HepG2 (cell line): Measurements from ENCODE around the gene POFUT2. TPM values are rescaled to one million over a fixed set of nuclear protein-coding genes. Genes with fewer than 3 reads are reported as not detected.

Experiments
- ATAC-seq: fragments of 200-7000 bp; cut with Tn5 transposase; 3 replicates; pipeline ENCODE4 v1.9.1; 2020; ENCODE audit warnings: mild to moderate bottlenecking, moderate library complexity
- BruUV-seq: library from RNA; stranded (reverse); fragments of 400-500 nt; replicated peaks from 2 replicates; lab custom pipeline; 2021; lab: Mats Ljungman, UMichigan
- CTCF ChIA-PET: fragments of 300-600 bp; formaldehyde crosslinking; extraction: SDS; loops from one replicate; lab custom pipeline; 2021; ENCODE audit warnings: low total read pairs, inconsistent platforms, low intra/inter-chr PET ratio; lab: Yijun Ruan, JAX
- POLR2A ChIA-PET: fragments of 350-600 bp; sonication (Branson Sonifier 250); formaldehyde crosslinking; loops from one replicate; lab custom pipeline; 2020; ENCODE audit warnings: antibody characterized with exemption, inconsistent platforms; lab: Yijun Ruan, JAX
- DNase-seq: peaks from one replicate; pipeline ENCODE4 v3.0.0-alpha.2; 2015; ENCODE audit warnings: low spot score
- FAIRE-seq: peaks from 3 replicates; lab custom pipeline; 2011; peaks lifted over from hg19 to GRCh38; lab: Jason Lieb, UNC
- H2AFZ ChIP-seq: one replicate; pipeline ENCODE4 v1.6.1; 2011; ENCODE audit warnings: low read length, inconsistent platforms
- H3K27ac ChIP-seq: fragments of 300-600 bp; 3 replicates; pipeline ENCODE4 v1.8.0; 2011; ENCODE audit warnings: mixed run types, mild to moderate bottlenecking, mixed read lengths, low read length, inconsistent platforms; ENCODE audit not compliant: insufficient read depth; ENCODE audit errors: extremely low read length
- H3K27me3 ChIP-seq, 2 experiments: fragments of 200-600 bp in 1 of 2; 2 replicates in 1 of 2; 3 replicates in 1 of 2; pipeline versions ENCODE4 v1.6.0 to v1.8.0; 2011; ENCODE audit warnings: low read length in 2 of 2, mild to moderate bottlenecking in 2 of 2, moderate library complexity in 2 of 2, inconsistent platforms in 1 of 2; ENCODE audit not compliant: insufficient read depth in 2 of 2, control insufficient read depth in 1 of 2
- H3K36me3 ChIP-seq, 2 experiments: fragments of 200-600 bp in 1 of 2; replicated peaks in 1 of 2; 2 replicates in 1 of 2; 3 replicates in 1 of 2; pipeline versions ENCODE4 v1.5.1 to v1.8.0; 2011; ENCODE audit warnings: low read length in 2 of 2, inconsistent platforms in 1 of 2; ENCODE audit not compliant: insufficient read depth in 2 of 2, control insufficient read depth in 1 of 2
- H3K4me1 ChIP-seq: 2 replicates; pipeline ENCODE4 v1.5.1; 2012; ENCODE audit warnings: low read length, inconsistent platforms; ENCODE audit not compliant: insufficient read depth
- H3K4me2 ChIP-seq: 2 replicates; pipeline ENCODE4 v1.6.0; 2011; ENCODE audit warnings: low read depth, low read length, inconsistent platforms
- H3K4me3 ChIP-seq, 3 experiments: fragments of 200-600 bp in 1 of 3; sonication (generic), shearing (Covaris generic) in 1 of 3; replicated peaks in 1 of 3; 2 replicates each; pipeline ENCODE4 v1.5.1; 2011 to 2016; ENCODE audit warnings: low read length in 3 of 3, inconsistent platforms in 2 of 3, low read depth in 2 of 3, mild to moderate bottlenecking in 2 of 3, control low read depth in 1 of 3, mixed read lengths in 1 of 3; ENCODE audit not compliant: insufficient read depth in 1 of 3
- H3K79me2 ChIP-seq: one replicate; pipeline ENCODE4 v1.6.1; 2011; ENCODE audit warnings: low read length, inconsistent platforms; ENCODE audit not compliant: insufficient read depth
- H3K9ac ChIP-seq: 2 replicates; pipeline ENCODE4 v1.6.0; 2011; ENCODE audit warnings: mild to moderate bottlenecking, low read depth, low read length, inconsistent platforms; ENCODE audit not compliant: insufficient read depth
- H3K9me3 ChIP-seq: 2 replicates; pipeline ENCODE4 v1.5.1; 2012; ENCODE audit warnings: mild to moderate bottlenecking, low read length
- H4K20me1 ChIP-seq: 2 replicates; pipeline ENCODE4 v1.6.0; 2011; ENCODE audit warnings: inconsistent platforms, mild to moderate bottlenecking, low read length, moderate library complexity; ENCODE audit not compliant: insufficient read depth
- AGO1 ChIP-seq: fragments of 200-400 bp; formaldehyde crosslinking; IDR thresholded peaks from 2 replicates; pipeline ENCODE4 v1.6.1; 2017; ENCODE audit warnings: mild to moderate bottlenecking, low read depth, low read length, moderate library complexity; ENCODE audit not compliant: poor library complexity, severe bottlenecking
- ARNTL ChIP-seq: sonication (generic); formaldehyde crosslinking; IDR thresholded peaks from 2 replicates; pipeline ENCODE4 v1.4.0; 2020; ENCODE audit warnings: mild to moderate bottlenecking, missing genetic modification reagents
- HNRNPLL ChIP-seq: fragments of 200-400 bp; formaldehyde crosslinking; IDR thresholded peaks from 2 replicates; pipeline ENCODE4 v1.6.1; 2017; ENCODE audit warnings: mild to moderate bottlenecking, low read depth, low read length; ENCODE audit not compliant: poor library complexity, severe bottlenecking
- SP5 ChIP-seq: IDR thresholded peaks from 2 replicates; pipeline ENCODE4 v1.6.1; 2016; ENCODE audit warnings: low read depth, borderline replicate concordance
- ZNF274 ChIP-seq: sonication (generic); formaldehyde crosslinking; IDR thresholded peaks from 2 replicates; pipeline ENCODE4 v1.5.1; 2020; ENCODE audit warnings: mild to moderate bottlenecking, missing genetic modification reagents
- ZNF883 ChIP-seq: sonication (generic); formaldehyde crosslinking; IDR thresholded peaks from 2 replicates; pipeline ENCODE4 v1.5.1; 2020; ENCODE audit warnings: mild to moderate bottlenecking, missing genetic modification reagents; ENCODE audit errors: not compliant biosample characterization
- WGBS: methylation state at CpG from one replicate; pipeline ENCODE4 v1.1.6; 2017; ENCODE audit warnings: low lambda C conversion rate; 5-methylcytosine and 5-hydroxymethylcytosine counted together
- in situ Hi-C: cut with HindIII; loops from 2 replicates; pipeline ENCODE4 v1.10.0; 2017; ENCODE audit warnings: low pct_unique_long_range_greater_than_20kb; ENCODE audit not compliant: extremely low pct_ligation_motif_present
- intact Hi-C: fragments of 100-400 bp; cut with micrococcal nuclease; formaldehyde crosslinking; loops from one replicate; pipeline ENCODE4 v1.10.0; 2022; ENCODE audit not compliant: unreplicated experiment
- polyA plus RNA-seq, 8 experiments: library from polyadenylated mRNA; depleted of rRNA in 3 of 8; stranded (reverse) in 7 of 8; unstranded in 1 of 8; fragments of >200 nt; fragmentation: Illumina TruSeq in 4 of 8; extraction: Trizol in 4 of 8; gene quantifications; 2 replicates each; pipeline versions ENCODE4 v1.2.1 to v1.2.3, GENCODE V29; 2011 to 2016; ENCODE audit warnings: low read depth in 4 of 8, missing spikeins in 1 of 8, mixed read lengths in 1 of 8; ENCODE audit not compliant: insufficient read depth in 1 of 8
- total RNA-seq, 5 experiments: library from RNA; depleted of rRNA; stranded (reverse); fragments of >200 nt; fragmentation: Illumina TruSeq; extraction: Trizol; gene quantifications; 2 replicates each; pipeline ENCODE4 v1.2.3, GENCODE V29; 2016; ENCODE audit warnings: low read depth in 1 of 5
- TF ChIP-seq, protein P1 (sequence below): sonication (generic); formaldehyde crosslinking; IDR thresholded peaks from 2 replicates; pipeline ENCODE4 v1.5.0; 2020; ENCODE audit warnings: mild to moderate bottlenecking, missing genetic modification reagents, moderate library complexity
- TF ChIP-seq, protein P2 (sequence below): sonication (generic); formaldehyde crosslinking; IDR thresholded peaks from 2 replicates; pipeline ENCODE4 v1.5.1; 2020; ENCODE audit warnings: mild to moderate bottlenecking, missing genetic modification reagents, moderate library complexity
- TF ChIP-seq, protein P3 (sequence below): fragments of 450-650 bp; IDR thresholded peaks from 2 replicates; pipeline ENCODE4 v1.6.1; 2016
- TF ChIP-seq, protein P4 (sequence below): sonication (generic); formaldehyde crosslinking; conservative IDR thresholded peaks from 2 replicates; pipeline ENCODE4 v1.4.0; 2020; ENCODE audit warnings: missing genetic modification reagents
- TF ChIP-seq, protein P5 (sequence below): IDR thresholded peaks from 2 replicates; pipeline ENCODE4 v1.6.1; 2016; ENCODE audit warnings: mild to moderate bottlenecking, missing biosample characterization, missing genetic modification reagents
- TF ChIP-seq, protein P6 (sequence below): sonication (generic); formaldehyde crosslinking; IDR thresholded peaks from 2 replicates; pipeline ENCODE4 v1.4.0; 2020; ENCODE audit warnings: missing genetic modification reagents

POFUT2 gene
- total and polyA plus RNA-seq, 2 of the 13 experiments (the other 11 are each of a cell fraction or from before 2014, with no cell fraction given) = 22.8 to 24.0 TPM

DNA sequence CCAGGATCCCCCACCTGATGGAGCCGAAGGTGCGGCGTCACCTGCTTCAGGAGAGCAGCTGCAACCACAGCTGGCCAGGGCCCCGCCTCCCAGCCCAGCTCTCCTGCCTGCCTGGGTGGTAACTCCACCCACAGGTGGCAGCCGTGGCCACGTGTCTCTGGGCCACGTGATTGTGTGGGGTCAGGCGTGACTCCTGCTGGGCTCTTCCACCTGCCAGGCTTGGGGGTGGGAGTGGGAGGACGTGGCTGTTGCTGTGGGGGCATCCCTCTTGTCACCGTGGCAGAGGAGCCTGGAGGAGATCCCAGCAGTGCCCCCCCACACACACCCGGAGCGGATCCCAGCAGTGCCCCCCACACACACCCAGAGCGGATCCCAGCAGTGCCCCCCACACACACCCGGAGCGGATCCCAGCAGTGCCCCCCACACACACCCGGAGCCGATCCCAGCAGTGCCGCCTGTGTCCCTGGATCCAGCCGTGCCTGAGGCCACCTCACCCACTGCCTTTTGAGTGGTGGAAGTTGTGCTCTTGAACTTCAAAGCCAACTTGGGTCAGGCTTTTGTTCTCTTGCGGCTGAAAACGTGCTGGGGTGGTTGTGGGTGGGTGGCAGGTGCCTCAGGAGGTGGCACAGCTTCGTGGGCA, 32.2 kb downstream of the POFUT2 start:
- in situ Hi-C loops = no loop called here
- peak overlapping the region; percentile 55 for H3K4me2 ChIP-seq
- no peak for FAIRE-seq
- peak; percentile 19 for TF ChIP-seq HNRNPLL
- TF ChIP-seq, protein P1, sequence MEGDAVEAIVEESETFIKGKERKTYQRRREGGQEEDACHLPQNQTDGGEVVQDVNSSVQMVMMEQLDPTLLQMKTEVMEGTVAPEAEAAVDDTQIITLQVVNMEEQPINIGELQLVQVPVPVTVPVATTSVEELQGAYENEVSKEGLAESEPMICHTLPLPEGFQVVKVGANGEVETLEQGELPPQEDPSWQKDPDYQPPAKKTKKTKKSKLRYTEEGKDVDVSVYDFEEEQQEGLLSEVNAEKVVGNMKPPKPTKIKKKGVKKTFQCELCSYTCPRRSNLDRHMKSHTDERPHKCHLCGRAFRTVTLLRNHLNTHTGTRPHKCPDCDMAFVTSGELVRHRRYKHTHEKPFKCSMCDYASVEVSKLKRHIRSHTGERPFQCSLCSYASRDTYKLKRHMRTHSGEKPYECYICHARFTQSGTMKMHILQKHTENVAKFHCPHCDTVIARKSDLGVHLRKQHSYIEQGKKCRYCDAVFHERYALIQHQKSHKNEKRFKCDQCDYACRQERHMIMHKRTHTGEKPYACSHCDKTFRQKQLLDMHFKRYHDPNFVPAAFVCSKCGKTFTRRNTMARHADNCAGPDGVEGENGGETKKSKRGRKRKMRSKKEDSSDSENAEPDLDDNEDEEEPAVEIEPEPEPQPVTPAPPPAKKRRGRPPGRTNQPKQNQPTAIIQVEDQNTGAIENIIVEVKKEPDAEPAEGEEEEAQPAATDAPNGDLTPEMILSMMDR (CRISPR knock-in tag) = peak; percentile 33; the same call in 1 of the 2 replicates
- peak; percentile 25 for TF ChIP-seq ZNF883 (CRISPR knock-in tag)
- TF ChIP-seq ZNF274 = 0 out of 2 replicates have a peak, but pooled peaks have one; percentile 22
- TF ChIP-seq, protein P2, sequence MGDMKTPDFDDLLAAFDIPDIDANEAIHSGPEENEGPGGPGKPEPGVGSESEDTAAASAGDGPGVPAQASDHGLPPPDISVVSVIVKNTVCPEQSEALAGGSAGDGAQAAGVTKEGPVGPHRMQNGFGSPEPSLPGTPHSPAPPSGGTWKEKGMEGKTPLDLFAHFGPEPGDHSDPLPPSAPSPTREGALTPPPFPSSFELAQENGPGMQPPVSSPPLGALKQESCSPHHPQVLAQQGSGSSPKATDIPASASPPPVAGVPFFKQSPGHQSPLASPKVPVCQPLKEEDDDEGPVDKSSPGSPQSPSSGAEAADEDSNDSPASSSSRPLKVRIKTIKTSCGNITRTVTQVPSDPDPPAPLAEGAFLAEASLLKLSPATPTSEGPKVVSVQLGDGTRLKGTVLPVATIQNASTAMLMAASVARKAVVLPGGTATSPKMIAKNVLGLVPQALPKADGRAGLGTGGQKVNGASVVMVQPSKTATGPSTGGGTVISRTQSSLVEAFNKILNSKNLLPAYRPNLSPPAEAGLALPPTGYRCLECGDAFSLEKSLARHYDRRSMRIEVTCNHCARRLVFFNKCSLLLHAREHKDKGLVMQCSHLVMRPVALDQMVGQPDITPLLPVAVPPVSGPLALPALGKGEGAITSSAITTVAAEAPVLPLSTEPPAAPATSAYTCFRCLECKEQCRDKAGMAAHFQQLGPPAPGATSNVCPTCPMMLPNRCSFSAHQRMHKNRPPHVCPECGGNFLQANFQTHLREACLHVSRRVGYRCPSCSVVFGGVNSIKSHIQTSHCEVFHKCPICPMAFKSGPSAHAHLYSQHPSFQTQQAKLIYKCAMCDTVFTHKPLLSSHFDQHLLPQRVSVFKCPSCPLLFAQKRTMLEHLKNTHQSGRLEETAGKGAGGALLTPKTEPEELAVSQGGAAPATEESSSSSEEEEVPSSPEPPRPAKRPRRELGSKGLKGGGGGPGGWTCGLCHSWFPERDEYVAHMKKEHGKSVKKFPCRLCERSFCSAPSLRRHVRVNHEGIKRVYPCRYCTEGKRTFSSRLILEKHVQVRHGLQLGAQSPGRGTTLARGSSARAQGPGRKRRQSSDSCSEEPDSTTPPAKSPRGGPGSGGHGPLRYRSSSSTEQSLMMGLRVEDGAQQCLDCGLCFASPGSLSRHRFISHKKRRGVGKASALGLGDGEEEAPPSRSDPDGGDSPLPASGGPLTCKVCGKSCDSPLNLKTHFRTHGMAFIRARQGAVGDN = peak; percentile 67
- TF ChIP-seq, protein P3, sequence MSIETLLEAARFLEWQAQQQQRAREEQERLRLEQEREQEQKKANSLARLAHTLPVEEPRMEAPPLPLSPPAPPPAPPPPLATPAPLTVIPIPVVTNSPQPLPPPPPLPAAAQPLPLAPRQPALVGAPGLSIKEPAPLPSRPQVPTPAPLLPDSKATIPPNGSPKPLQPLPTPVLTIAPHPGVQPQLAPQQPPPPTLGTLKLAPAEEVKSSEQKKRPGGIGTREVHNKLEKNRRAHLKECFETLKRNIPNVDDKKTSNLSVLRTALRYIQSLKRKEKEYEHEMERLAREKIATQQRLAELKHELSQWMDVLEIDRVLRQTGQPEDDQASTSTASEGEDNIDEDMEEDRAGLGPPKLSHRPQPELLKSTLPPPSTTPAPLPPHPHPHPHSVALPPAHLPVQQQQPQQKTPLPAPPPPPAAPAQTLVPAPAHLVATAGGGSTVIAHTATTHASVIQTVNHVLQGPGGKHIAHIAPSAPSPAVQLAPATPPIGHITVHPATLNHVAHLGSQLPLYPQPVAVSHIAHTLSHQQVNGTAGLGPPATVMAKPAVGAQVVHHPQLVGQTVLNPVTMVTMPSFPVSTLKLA = peak; percentile 80
- no peak for TF ChIP-seq AGO1
- TF ChIP-seq, protein P4, sequence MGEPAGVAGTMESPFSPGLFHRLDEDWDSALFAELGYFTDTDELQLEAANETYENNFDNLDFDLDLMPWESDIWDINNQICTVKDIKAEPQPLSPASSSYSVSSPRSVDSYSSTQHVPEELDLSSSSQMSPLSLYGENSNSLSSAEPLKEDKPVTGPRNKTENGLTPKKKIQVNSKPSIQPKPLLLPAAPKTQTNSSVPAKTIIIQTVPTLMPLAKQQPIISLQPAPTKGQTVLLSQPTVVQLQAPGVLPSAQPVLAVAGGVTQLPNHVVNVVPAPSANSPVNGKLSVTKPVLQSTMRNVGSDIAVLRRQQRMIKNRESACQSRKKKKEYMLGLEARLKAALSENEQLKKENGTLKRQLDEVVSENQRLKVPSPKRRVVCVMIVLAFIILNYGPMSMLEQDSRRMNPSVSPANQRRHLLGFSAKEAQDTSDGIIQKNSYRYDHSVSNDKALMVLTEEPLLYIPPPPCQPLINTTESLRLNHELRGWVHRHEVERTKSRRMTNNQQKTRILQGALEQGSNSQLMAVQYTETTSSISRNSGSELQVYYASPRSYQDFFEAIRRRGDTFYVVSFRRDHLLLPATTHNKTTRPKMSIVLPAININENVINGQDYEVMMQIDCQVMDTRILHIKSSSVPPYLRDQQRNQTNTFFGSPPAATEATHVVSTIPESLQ (CRISPR knock-in tag) = no peak
- 0 out of 2 replicates have a peak, but pooled peaks have one; percentile 17 for TF ChIP-seq SP5 (CRISPR knock-in tag)
- TF ChIP-seq, protein P5, sequence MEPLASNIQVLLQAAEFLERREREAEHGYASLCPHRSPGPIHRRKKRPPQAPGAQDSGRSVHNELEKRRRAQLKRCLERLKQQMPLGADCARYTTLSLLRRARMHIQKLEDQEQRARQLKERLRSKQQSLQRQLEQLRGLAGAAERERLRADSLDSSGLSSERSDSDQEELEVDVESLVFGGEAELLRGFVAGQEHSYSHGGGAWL (CRISPR knock-in tag) = no peak
- TF ChIP-seq, protein P6, sequence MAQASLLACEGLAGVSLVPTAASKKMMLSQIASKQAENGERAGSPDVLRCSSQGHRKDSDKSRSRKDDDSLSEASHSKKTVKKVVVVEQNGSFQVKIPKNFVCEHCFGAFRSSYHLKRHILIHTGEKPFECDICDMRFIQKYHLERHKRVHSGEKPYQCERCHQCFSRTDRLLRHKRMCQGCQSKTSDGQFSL (CRISPR knock-in tag) = peak; percentile 24; the same call in 1 of the 2 replicates
- TF ChIP-seq ARNTL = peak; percentile 51; the same call in 1 of the 2 replicates

More for the DNA sequence above, 32.2 kb downstream of the POFUT2 start:
- intact Hi-C loops = no loop called here
- peaks cover 19 to 84% of the 10 kb centered on the region in 2 experiments for H3K27me3 ChIP-seq
- 18% methylated on average over 4 of the region's 22 CpGs for WGBS
- H3K36me3 ChIP-seq = no peaks in the 10 kb centered on the region
- POLR2A ChIA-PET = no interaction called here
- H3K79me2 ChIP-seq = no peaks in the 10 kb centered on the region
- ATAC-seq (peak; percentile 13; the same call in 1 of the 3 replicates), DNase-seq (peak; percentile 20)
- 0 out of 2 replicates have a peak, but pooled peaks cover 3% of the 10 kb centered on the region for H4K20me1 ChIP-seq
- CTCF ChIA-PET = no interaction called here
- H2AFZ ChIP-seq = no peak overlapping the region
- peak overlapping the region in 1 of 3 experiments; percentile 6; a peak in 1 of 6 replicates for H3K4me3 ChIP-seq
- H3K9ac ChIP-seq = no peak overlapping the region
- peaks cover 4% of the 10 kb centered on the region; the same call in 1 of the 2 replicates for H3K9me3 ChIP-seq
- BruUV-seq = no TSS peak
- peaks cover 40% of the 10 kb centered on the region for H3K4me1 ChIP-seq
- no peak overlapping the region for H3K27ac ChIP-seq
